PFSK-1 (cell line): ENCODE data around the gene PRDM16.

Experiments
- FOXP2 ChIP-seq: optimal IDR thresholded peaks from 2 replicates; pipeline ENCODE3; 2011; ENCODE audit warnings: borderline replicate concordance, control low read depth, inconsistent platforms; ENCODE audit not compliant: insufficient read depth; ENCODE audit errors: extremely low read length, extremely low read depth
- POLR2AphosphoS5 ChIP-seq: IDR thresholded peaks from 2 replicates; pipeline ENCODE4 v1.6.1; 2012; ENCODE audit warnings: low read depth, mild to moderate bottlenecking, control low read depth, low read length, moderate library complexity
- REST ChIP-seq, 2 experiments: IDR thresholded peaks; 2 replicates each; pipeline versions ENCODE4 v1.6.1 to v1.8.0; 2011 to 2012; ENCODE audit warnings: low read depth in 2 of 2, low read length in 2 of 2, control low read depth in 1 of 2, inconsistent platforms in 1 of 2, mild to moderate bottlenecking in 1 of 2, moderate library complexity in 1 of 2; ENCODE audit not compliant: insufficient read depth in 1 of 2
- SIN3A ChIP-seq: IDR thresholded peaks from 2 replicates; pipeline ENCODE4 v1.6.1; 2012; ENCODE audit warnings: mild to moderate bottlenecking, low read length, moderate library complexity, borderline replicate concordance; ENCODE audit not compliant: insufficient read depth
- TAF1 ChIP-seq: IDR thresholded peaks from 2 replicates; pipeline ENCODE4 v1.6.1; 2012; ENCODE audit warnings: low read length, control low read depth, borderline replicate concordance; ENCODE audit not compliant: insufficient read depth

- TF ChIP-seq SIN3A (no peak), TAF1 (no peak), POLR2AphosphoS5 (no peak), REST (IDR thresholded peaks at IDR 0.05; ENCODE audit: insufficient read depth in 1 of 2, low read depth in 2 of 2, low read length in 2 of 2) (no peak), FOXP2 (no peak)
Measured at GRCh38 chr1:3197781-3198316, 128.8 kb downstream of the PRDM16 start.
